PC-3 (cell line): Measurements from ENCODE around the gene TTLL12. TPM values are rescaled to one million over a fixed set of nuclear protein-coding genes. Genes with fewer than 3 reads are reported as not detected.

Source experiments
- ATAC-seq: fragments of 200-7000 bp; cut with Tn5 transposase; 2 replicates; pipeline ENCODE4 v1.9.1; 2020; ENCODE audit warnings: mild to moderate bottlenecking, moderate library complexity
- BruUV-seq: library from RNA; stranded (reverse); fragments of 400-500 nt; replicated peaks from 2 replicates; lab custom pipeline; 2021; lab: Mats Ljungman, UMichigan
- CTCF ChIA-PET: fragments of 300-600 bp; sonication (Branson Sonifier 250); formaldehyde crosslinking; loops from one replicate; lab custom pipeline; 2022; ENCODE audit warnings: antibody characterized with exemption; lab: Charles Lee
- POLR2A ChIA-PET: fragments of 300-600 bp; sonication (Branson Sonifier 250); formaldehyde crosslinking; loops from one replicate; lab custom pipeline; 2022; ENCODE audit warnings: antibody characterized with exemption; ENCODE audit not compliant: unreplicated experiment; lab: Charles Lee
- DNase-seq: peaks from one replicate; pipeline ENCODE4 v3.0.0-alpha.2; 2015
- H2AFZ ChIP-seq: fragments of 300-600 bp; sonication (generic); 2 replicates; pipeline ENCODE4 v1.6.0; 2016; ENCODE audit warnings: antibody characterized with exemption, low read length
- H3F3A ChIP-seq: fragments of 300-600 bp; sonication (generic); one replicate; pipeline ENCODE4 v1.6.0; 2017; ENCODE audit warnings: antibody characterized with exemption, low read length, control low read depth, mild to moderate bottlenecking; ENCODE audit not compliant: unreplicated experiment
- H3K27ac ChIP-seq: fragments of 300-600 bp; sonication (generic); 2 replicates; pipeline ENCODE4 v1.5.1; 2016; ENCODE audit warnings: mild to moderate bottlenecking, low read length
- H3K27me3 ChIP-seq: fragments of 300-600 bp; sonication (generic); 2 replicates; pipeline ENCODE4 v1.6.1; 2016; ENCODE audit warnings: low read length, mixed read lengths
- H3K36me3 ChIP-seq: fragments of 300-600 bp; sonication (generic); 2 replicates; pipeline ENCODE4 v1.6.1; 2016; ENCODE audit warnings: low read depth, mixed run types, low read length, mixed read lengths
- H3K4me1 ChIP-seq: fragments of 300-600 bp; sonication (generic); 2 replicates; pipeline ENCODE4 v1.5.1; 2016; ENCODE audit warnings: low read length; ENCODE audit not compliant: insufficient read depth
- H3K4me2 ChIP-seq: fragments of 300-600 bp; sonication (generic); 2 replicates; pipeline ENCODE4 v1.6.0; 2016; ENCODE audit warnings: low read length
- H3K4me3 ChIP-seq: fragments of 300-600 bp; sonication (generic); 2 replicates; pipeline ENCODE4 v1.5.1; 2016; ENCODE audit warnings: mild to moderate bottlenecking, low read length, mixed read lengths
- H3K79me2 ChIP-seq: fragments of 300-600 bp; sonication (generic); 2 replicates; pipeline ENCODE4 v1.6.1; 2017; ENCODE audit warnings: low read length, mixed read lengths
- H3K9ac ChIP-seq: fragments of 300-600 bp; sonication (generic); 2 replicates; pipeline ENCODE4 v1.6.0; 2016; ENCODE audit warnings: mild to moderate bottlenecking, low read length
- H3K9me2 ChIP-seq: fragments of 300-600 bp; sonication (generic); replicated peaks from 2 replicates; pipeline ENCODE4 v1.6.1; 2016; ENCODE audit warnings: mixed run types, low read length, mixed read lengths
- H3K9me3 ChIP-seq: fragments of 300-600 bp; sonication (generic); 2 replicates; pipeline ENCODE4 v1.6.1; 2016; ENCODE audit warnings: low read length, mixed read lengths
- H4K20me1 ChIP-seq: fragments of 300-600 bp; sonication (generic); 2 replicates; pipeline ENCODE4 v1.6.1; 2016; ENCODE audit warnings: low read length, mixed read lengths
- CTCF ChIP-seq: fragments of 300-600 bp; sonication (generic); conservative IDR thresholded peaks from 2 replicates; pipeline ENCODE4 v1.5.1; 2017; ENCODE audit warnings: antibody characterized with exemption, low read depth, mild to moderate bottlenecking, low read length
- EZH2 ChIP-seq: fragments of 300-600 bp; sonication (generic); IDR thresholded peaks from one replicate; pipeline ENCODE4 v1.6.1; 2017; ENCODE audit warnings: antibody characterized with exemption, mild to moderate bottlenecking, low read length; ENCODE audit not compliant: unreplicated experiment
- EZH2phosphoT487 ChIP-seq: fragments of 300-600 bp; sonication (generic); IDR thresholded peaks from 2 replicates; pipeline ENCODE4 v1.6.1; 2018; ENCODE audit warnings: mild to moderate bottlenecking, antibody characterized with exemption, low read length, borderline replicate concordance
- intact Hi-C: fragments of 100-400 bp; cut with micrococcal nuclease; formaldehyde crosslinking; loops from 2 replicates; pipeline ENCODE4 v1.9.0; 2023
- total RNA-seq: library from RNA; depleted of rRNA; stranded (reverse); fragments of >200 nt; gene quantifications from 2 replicates; pipeline ENCODE4 v1.2.3, GENCODE V29; 2014

TTLL12 gene
- total RNA-seq, 1 experiment from 2014 or later: 48.9 TPM

- intact Hi-C loops: no loop called here
- CTCF ChIA-PET: no interaction called here
- Histone ChIP-seq H3F3A (no peaks in the 10 kb centered on the region), H3K9me3 (no peaks in the 10 kb centered on the region), H3K9ac (no peak overlapping the region), H3K4me3 (no peak overlapping the region), H3K4me1 (no peaks in the 10 kb centered on the region), H3K27me3 (no peaks in the 10 kb centered on the region), H3K4me2 (no peak overlapping the region), H3K27ac (no peak overlapping the region), H3K79me2 (no peaks in the 10 kb centered on the region), H2AFZ (no peak overlapping the region), H3K36me3 (no peaks in the 10 kb centered on the region), H3K9me2 (no peaks in the 10 kb centered on the region), H4K20me1 (no peaks in the 10 kb centered on the region)
- ATAC-seq (no peak), DNase-seq (no peak)
- BruUV-seq: no TSS peak
- POLR2A ChIA-PET: no interaction called here
- TF ChIP-seq EZH2: no peak
- TF ChIP-seq CTCF: no peak
- TF ChIP-seq EZH2phosphoT487: no peak
These were observed 22.0 kb upstream of the TTLL12 start for GRCh38 chr22:43208703-43209522.

GRCh38 chr22:43207849-43208702 is 21.1 kb upstream of the TTLL12 start:
- Histone ChIP-seq H3K4me3 (no peak overlapping the region), H3K9me2 (no peaks in the 10 kb centered on the region), H3F3A (no peaks in the 10 kb centered on the region), H2AFZ (no peak overlapping the region), H3K79me2 (no peaks in the 10 kb centered on the region), H3K36me3 (no peaks in the 10 kb centered on the region), H3K4me2 (no peak overlapping the region), H3K9me3 (no peaks in the 10 kb centered on the region), H3K4me1 (no peaks in the 10 kb centered on the region), H3K27ac (no peak overlapping the region), H3K27me3 (no peaks in the 10 kb centered on the region), H3K9ac (no peak overlapping the region), H4K20me1 (no peaks in the 10 kb centered on the region)
- ATAC-seq (no peak), DNase-seq (no peak)
- no TSS peak for BruUV-seq
- TF ChIP-seq CTCF (no peak), EZH2phosphoT487 (no peak), EZH2 (no peak)
- POLR2A ChIA-PET: no interaction called here
- CTCF ChIA-PET: no interaction called here
- intact Hi-C loops: no loop called here
